ENCODE data around the gene MAPKBP1.

MAPKBP1 gene

DNA sequence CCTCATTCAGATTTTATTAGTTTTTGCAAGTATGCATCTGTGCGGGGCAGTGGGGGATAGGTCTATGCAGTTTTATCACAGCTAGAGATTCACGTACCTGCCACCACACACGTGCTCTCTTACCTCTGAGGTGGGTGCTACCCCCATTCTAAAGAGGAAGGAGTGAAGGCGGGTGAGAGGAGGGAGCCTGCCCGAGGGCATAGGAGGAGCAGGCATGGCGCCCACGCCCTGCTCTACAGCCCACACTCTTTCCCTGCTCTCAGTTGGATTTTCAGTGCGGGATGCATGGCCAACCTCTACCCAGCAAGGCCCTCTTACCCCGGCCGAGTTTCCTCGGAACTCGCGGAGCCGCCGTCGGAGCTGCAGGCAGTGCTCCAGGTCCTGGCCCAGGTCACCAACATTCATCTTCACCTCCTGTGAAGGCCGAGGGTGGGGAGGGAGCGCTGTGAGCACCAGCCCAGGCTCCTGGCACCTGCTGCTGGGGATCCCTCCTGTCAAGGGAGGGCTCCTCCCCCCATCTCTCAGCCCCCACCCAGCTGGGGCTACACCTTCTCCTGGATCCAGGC lies 91.3 kb downstream of the MAPKBP1 start:
- no peak overlapping the region for H2AFZ ChIP-seq (ENCODE audit: low read length)
- no peaks in the 10 kb centered on the region for H4K20me1 ChIP-seq (ENCODE audit: insufficient read depth, low read length)
- H3K4me2 ChIP-seq (ENCODE audit: low read depth, low read length), result no peak overlapping the region
- no peaks in the 10 kb centered on the region for H3K9me2 ChIP-seq (replicated peaks; ENCODE audit: insufficient read depth, low read length)
- H3K4me3 ChIP-seq (ENCODE audit: low read length), result no peak overlapping the region
- no peak for TF ChIP-seq EZH2 (optimal IDR thresholded peaks at IDR 0.05; ENCODE audit: low read depth, low read length)
- TF ChIP-seq CTCF (IDR thresholded peaks at IDR 0.05; ENCODE audit: low read length), result no peak
- no peak for TF ChIP-seq EZH2phosphoT487 (IDR thresholded peaks at IDR 0.05; ENCODE audit: low read length)
- no peaks in the 10 kb centered on the region for H3K79me2 ChIP-seq (ENCODE audit: low read length)
- no peaks in the 10 kb centered on the region for H3F3A ChIP-seq (ENCODE audit: insufficient read depth, low read length)
- peaks cover 82% of the 10 kb centered on the region for H3K27me3 ChIP-seq (replicated peaks; ENCODE audit: insufficient read depth, low read length)
- H3K4me1 ChIP-seq (ENCODE audit: low read length), result no peaks in the 10 kb centered on the region
- H3K36me3 ChIP-seq (replicated peaks; ENCODE audit: insufficient read depth, low read length), result no peaks in the 10 kb centered on the region
- no peak for DNase-seq
- no peak overlapping the region for H3K9ac ChIP-seq (ENCODE audit: low read length)
- H3K9me3 ChIP-seq (replicated peaks; ENCODE audit: insufficient read depth, low read length), result no peaks in the 10 kb centered on the region
- H3K27ac ChIP-seq (ENCODE audit: low read length), result no peak overlapping the region

DNA sequence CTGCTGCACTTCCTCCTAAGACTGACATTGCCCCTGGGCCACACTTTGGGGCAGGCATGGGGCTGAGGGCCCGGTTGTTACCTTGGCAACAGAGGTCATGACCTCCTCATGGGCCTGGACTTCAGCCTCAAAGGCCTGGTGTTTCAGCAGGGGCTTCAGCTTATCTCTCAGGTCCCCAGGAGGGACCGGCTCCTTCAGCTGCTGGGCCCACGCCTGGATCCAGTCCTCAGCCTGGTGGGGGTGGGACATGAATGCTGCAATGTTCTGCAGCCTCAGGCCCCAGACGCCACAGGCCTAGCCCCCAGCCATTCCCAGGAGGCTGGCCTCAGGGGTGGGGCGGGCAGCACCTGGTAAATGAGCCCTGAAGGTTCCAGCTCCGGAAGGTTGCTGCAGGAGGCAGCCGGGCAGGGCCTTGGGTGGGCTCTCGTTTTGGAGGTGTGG lies 92.0 kb downstream of the MAPKBP1 start:
- no peak overlapping the region for H3K27ac ChIP-seq (ENCODE audit: low read length)
- no peak overlapping the region for H3K9ac ChIP-seq (ENCODE audit: low read length)
- H4K20me1 ChIP-seq (ENCODE audit: insufficient read depth, low read length), result no peaks in the 10 kb centered on the region
- no peak overlapping the region for H2AFZ ChIP-seq (ENCODE audit: low read length)
- H3K9me3 ChIP-seq (replicated peaks; ENCODE audit: insufficient read depth, low read length), result no peaks in the 10 kb centered on the region
- no peaks in the 10 kb centered on the region for H3K36me3 ChIP-seq (replicated peaks; ENCODE audit: insufficient read depth, low read length)
- H3K27me3 ChIP-seq (replicated peaks; ENCODE audit: insufficient read depth, low read length), result peaks cover 89% of the 10 kb centered on the region
- no peak overlapping the region for H3K4me2 ChIP-seq (ENCODE audit: low read depth, low read length)
- TF ChIP-seq EZH2 (optimal IDR thresholded peaks at IDR 0.05; ENCODE audit: low read depth, low read length), result no peak
- TF ChIP-seq EZH2phosphoT487 (IDR thresholded peaks at IDR 0.05; ENCODE audit: low read length), result no peak
- TF ChIP-seq CTCF (IDR thresholded peaks at IDR 0.05; ENCODE audit: low read length), result no peak
- no peaks in the 10 kb centered on the region for H3K79me2 ChIP-seq (ENCODE audit: low read length)
- no peak for DNase-seq
- H3K4me1 ChIP-seq (ENCODE audit: low read length), result no peaks in the 10 kb centered on the region
- no peaks in the 10 kb centered on the region for H3F3A ChIP-seq (ENCODE audit: insufficient read depth, low read length)
- no peaks in the 10 kb centered on the region for H3K9me2 ChIP-seq (replicated peaks; ENCODE audit: insufficient read depth, low read length)
- H3K4me3 ChIP-seq (ENCODE audit: low read length), result no peak overlapping the region

DNA sequence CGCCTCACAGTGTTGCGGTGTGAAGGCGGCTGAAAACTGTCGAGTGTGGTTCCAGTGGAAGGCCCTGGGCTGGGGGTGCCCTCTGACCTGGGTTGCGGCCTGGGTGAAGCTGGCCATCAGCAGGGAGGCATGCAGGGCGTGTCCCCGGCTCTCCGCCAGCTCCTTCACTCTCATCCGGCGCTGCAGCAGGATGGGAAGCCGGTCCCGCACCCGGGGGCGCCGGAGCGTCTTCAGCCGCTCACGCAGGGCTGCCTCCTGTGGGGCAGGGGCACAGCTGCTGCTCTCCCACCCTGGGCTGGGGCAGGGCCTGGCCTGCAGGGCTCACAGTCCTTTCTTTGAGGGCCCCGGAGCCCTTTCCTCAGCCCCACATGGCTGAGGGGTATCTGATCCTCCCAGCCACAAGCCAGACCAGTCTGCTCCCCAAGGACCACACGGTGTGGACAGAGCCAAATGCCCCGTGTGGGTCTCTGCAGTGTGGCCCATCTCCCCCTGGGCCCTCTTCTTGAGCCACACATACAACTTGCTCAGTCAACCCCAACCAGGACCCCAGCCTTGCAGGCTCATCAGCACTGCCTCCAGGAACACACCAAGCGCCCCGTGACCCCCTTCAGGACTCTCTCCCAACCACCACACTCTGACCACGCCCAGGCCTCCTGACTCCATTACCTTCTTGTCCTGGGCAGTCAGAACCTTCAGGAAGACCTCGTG lies 92.7 kb downstream of the MAPKBP1 start:
- no peaks in the 10 kb centered on the region for H3K79me2 ChIP-seq (ENCODE audit: low read length)
- H3K9me2 ChIP-seq (replicated peaks; ENCODE audit: insufficient read depth, low read length), result no peaks in the 10 kb centered on the region
- no peak overlapping the region for H3K4me3 ChIP-seq (ENCODE audit: low read length)
- no peaks in the 10 kb centered on the region for H3K36me3 ChIP-seq (replicated peaks; ENCODE audit: insufficient read depth, low read length)
- no peaks in the 10 kb centered on the region for H3F3A ChIP-seq (ENCODE audit: insufficient read depth, low read length)
- no peak overlapping the region for H3K9ac ChIP-seq (ENCODE audit: low read length)
- H3K27me3 ChIP-seq (replicated peaks; ENCODE audit: insufficient read depth, low read length), result peaks cover 88% of the 10 kb centered on the region
- no peaks in the 10 kb centered on the region for H3K4me1 ChIP-seq (ENCODE audit: low read length)
- TF ChIP-seq EZH2phosphoT487 (IDR thresholded peaks at IDR 0.05; ENCODE audit: low read length), result no peak
- no peak for TF ChIP-seq CTCF (IDR thresholded peaks at IDR 0.05; ENCODE audit: low read length)
- TF ChIP-seq EZH2 (optimal IDR thresholded peaks at IDR 0.05; ENCODE audit: low read depth, low read length), result no peak
- H3K4me2 ChIP-seq (ENCODE audit: low read depth, low read length), result no peak overlapping the region
- no peaks in the 10 kb centered on the region for H4K20me1 ChIP-seq (ENCODE audit: insufficient read depth, low read length)
- no peak for DNase-seq
- H2AFZ ChIP-seq (ENCODE audit: low read length), result no peak overlapping the region
- no peak overlapping the region for H3K27ac ChIP-seq (ENCODE audit: low read length)
- no peaks in the 10 kb centered on the region for H3K9me3 ChIP-seq (replicated peaks; ENCODE audit: insufficient read depth, low read length)

Data from MM.1S (cell line).